Naive thymus-derived CD8-positive, alpha-beta T cell (primary cell): ENCODE results near the gene SYK. TPM values are rescaled to one million over a fixed set of nuclear protein-coding genes. Genes with fewer than 3 reads are reported as not detected.

Experiments used
- ATAC-seq, 2 donors: fragments of 150-1000 bp; cut with Tn5 transposase in 1 of 2; sonication (Bioruptor Pico), chemical (Tn5 transposase) in 1 of 2; 1 replicate in 1 of 2; 2 replicates in 1 of 2; pipeline ENCODE4 v1.10.0; 2021; ENCODE audit warnings: mild to moderate bottlenecking in 2 of 2, moderate library complexity in 2 of 2
- POLR2A ChIA-PET: fragments of 350-600 bp; sonication (Branson Sonifier 250); formaldehyde crosslinking; loops from one replicate; lab custom pipeline; 2021; ENCODE audit warnings: antibody characterized with exemption; lab: Charles Lee
- DNase-seq, 10 donors: peaks; one replicate each; pipeline versions ENCODE4 v3.0.0 to v3.0.0-alpha.2; 2020 to 2022
- H3K27ac Mint-ChIP-seq, 10 donors: one replicate each; pipeline ENCODE4 v1.8.0; 2020 to 2022; ENCODE audit warnings: mild to moderate bottlenecking in 10 of 10, mixed read lengths in 10 of 10, moderate library complexity in 4 of 10, inconsistent platforms in 1 of 10
- H3K27me3 Mint-ChIP-seq, 5 donors: one replicate each; pipeline ENCODE4 v1.8.0; 2021 to 2022; ENCODE audit warnings: mixed read lengths in 5 of 5
- H3K36me3 Mint-ChIP-seq, 3 donors: one replicate each; pipeline ENCODE4 v1.8.0; 2020 to 2022; ENCODE audit warnings: mixed read lengths in 3 of 3, mild to moderate bottlenecking in 2 of 3, inconsistent platforms in 1 of 3
- H3K4me1 Mint-ChIP-seq, 4 donors: one replicate each; pipeline ENCODE4 v1.8.0; 2021 to 2022; ENCODE audit warnings: mixed read lengths in 4 of 4
- H3K4me3 Mint-ChIP-seq, 10 donors: one replicate each; pipeline ENCODE4 v1.8.0; 2020 to 2022; ENCODE audit warnings: mild to moderate bottlenecking in 10 of 10, mixed read lengths in 10 of 10, moderate library complexity in 6 of 10, inconsistent platforms in 1 of 10
- H3K9me3 Mint-ChIP-seq, 9 donors: one replicate each; pipeline ENCODE4 v1.8.0; 2020 to 2022; ENCODE audit warnings: mixed read lengths in 9 of 9, mild to moderate bottlenecking in 3 of 9, inconsistent platforms in 1 of 9, moderate library complexity in 1 of 9
- polyA plus RNA-seq, 3 donors: library from polyadenylated mRNA; unstranded; fragments of 300-500 nt; fragmentation: Illumina TruSeq; gene quantifications; one replicate each; pipeline ENCODE4 v1.2.3, GENCODE V29; 2021
- total RNA-seq, 8 experiments: library from RNA in 2 of 8; stranded (reverse) in 2 of 8; gene quantifications; one replicate each; pipeline ENCODE4 v1.2.3 and lab custom pipeline; 2021 to 2026

Gene SYK
- total and polyA plus RNA-seq, 5 experiments from 2014 or later = 0.25 to 9.4 (median 0.54) TPM

DNA sequence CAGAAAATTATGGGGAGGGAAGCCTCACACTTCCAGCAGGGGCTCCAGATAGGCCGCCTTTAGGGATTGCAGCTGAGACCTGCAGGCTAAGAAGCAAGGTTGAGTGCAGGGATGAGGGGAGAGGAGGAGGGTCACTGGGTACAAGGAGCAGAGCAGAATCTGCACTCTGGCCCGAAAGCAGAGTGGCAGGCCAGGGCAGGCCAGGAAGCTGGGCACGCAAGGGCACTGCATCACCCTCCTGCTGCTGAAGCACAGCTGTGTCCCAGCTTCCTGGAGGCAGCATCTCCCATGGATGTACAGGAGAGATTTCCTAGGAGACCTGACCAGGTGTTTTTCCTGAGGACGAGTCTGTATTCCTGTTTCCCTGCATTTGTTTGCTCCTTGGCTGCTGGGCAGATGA is 92.1 kb downstream of the SYK start:
- DNase-seq (no peak), ATAC-seq (no peak)
- Mint-ChIP-seq H3K27me3 (peaks cover 0 to 10% (median 0%) of the 10 kb centered on the region in 5 donors), H3K4me1 (no peaks in the 10 kb centered on the region), H3K36me3 (no peaks in the 10 kb centered on the region), H3K4me3 (no peak overlapping the region), H3K9me3 (no peaks in the 10 kb centered on the region), H3K27ac (no peak overlapping the region)
- POLR2A ChIA-PET = no interaction called here

DNA sequence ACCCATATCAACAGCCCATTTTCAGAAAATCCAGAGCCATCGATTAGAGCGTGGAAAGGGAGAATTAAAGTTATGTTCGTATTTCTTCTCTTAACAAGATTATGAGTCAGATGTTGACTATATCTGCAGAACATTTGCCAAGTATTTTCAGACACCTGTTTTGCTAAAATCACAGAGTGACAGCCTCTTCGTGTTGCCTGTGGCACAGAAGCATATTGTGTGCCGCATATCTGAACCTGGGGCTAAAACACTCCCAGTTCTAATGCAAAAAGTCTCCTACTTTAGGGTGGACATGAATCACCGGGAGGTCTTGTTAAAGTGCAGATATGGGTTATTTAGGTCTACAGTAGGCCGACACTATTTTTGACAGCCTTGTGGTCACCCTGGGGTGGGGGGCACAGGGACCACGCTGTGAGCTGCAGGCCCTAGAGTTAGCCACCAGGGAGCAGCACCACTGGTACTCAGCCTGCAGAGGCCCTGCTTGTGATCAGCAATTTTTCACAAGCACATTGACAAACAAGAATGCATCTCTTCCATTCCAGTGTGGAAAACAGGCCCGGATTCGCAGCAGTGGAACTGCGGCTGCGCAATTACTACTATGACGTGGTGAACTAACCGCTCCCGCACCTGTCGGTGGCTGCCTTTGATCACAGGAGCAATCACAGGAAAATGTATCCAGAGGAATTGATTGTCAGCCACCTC is 93.5 kb downstream of the SYK start:
- no peaks in the 10 kb centered on the region for H3K9me3 Mint-ChIP-seq
- no peak for ATAC-seq

DNA sequence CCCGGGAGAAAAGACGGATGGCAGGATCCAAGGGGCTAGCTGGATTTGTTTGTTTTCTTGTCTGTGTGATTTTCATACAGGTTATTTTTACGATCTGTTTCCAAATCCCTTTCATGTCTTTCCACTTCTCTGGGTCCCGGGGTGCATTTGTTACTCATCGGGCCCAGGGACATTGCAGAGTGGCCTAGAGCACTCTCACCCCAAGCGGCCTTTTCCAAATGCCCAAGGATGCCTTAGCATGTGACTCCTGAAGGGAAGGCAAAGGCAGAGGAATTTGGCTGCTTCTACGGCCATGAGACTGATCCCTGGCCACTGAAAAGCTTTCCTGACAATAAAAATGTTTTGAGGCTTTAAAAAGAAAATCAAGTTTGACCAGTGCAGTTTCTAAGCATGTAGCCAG is 94.2 kb downstream of the SYK start:
- H3K27me3 Mint-ChIP-seq = no peaks in the 10 kb centered on the region
- H3K36me3 Mint-ChIP-seq = no peaks in the 10 kb centered on the region
- no peak overlapping the region for H3K4me3 Mint-ChIP-seq
- DNase-seq (no peak), ATAC-seq (no peak)
- no peaks in the 10 kb centered on the region for H3K9me3 Mint-ChIP-seq
- POLR2A ChIA-PET = no interaction called here
- no peaks in the 10 kb centered on the region for H3K4me1 Mint-ChIP-seq
- H3K27ac Mint-ChIP-seq = no peak overlapping the region

More for the DNA sequence above, 93.5 kb downstream of the SYK start:
- Mint-ChIP-seq H3K27me3 (peaks cover 0 to 3% (median 0%) of the 10 kb centered on the region in 5 donors), H3K4me3 (no peak overlapping the region), H3K27ac (peak overlapping the region in 1 of 10 donors; percentile 65), H3K36me3 (no peaks in the 10 kb centered on the region), H3K4me1 (no peaks in the 10 kb centered on the region)
- DNase-seq = no peak
- POLR2A ChIA-PET = no interaction called here

DNA sequence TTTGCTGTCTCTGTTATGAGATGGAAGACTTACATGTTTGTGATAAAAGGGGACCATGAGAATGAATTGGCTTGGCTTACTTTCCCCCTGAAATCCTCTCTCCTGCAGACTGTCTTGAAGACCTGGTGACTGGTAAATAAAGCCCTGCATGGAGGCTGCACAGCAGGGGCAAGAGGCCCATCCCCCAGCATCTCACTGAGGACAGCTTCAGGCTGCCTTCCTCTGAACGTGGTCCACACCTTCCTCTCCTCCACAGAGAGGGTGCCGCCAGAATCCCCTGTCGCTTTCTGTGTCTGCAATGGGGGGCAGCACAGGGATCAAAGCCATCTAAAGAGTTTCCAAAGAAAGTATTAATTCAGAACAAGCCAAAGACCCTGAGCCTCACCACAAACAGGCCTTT is 94.6 kb downstream of the SYK start:
- POLR2A ChIA-PET = no interaction called here
- Mint-ChIP-seq H3K4me3 (no peak overlapping the region), H3K27me3 (no peaks in the 10 kb centered on the region), H3K27ac (no peak overlapping the region), H3K4me1 (no peaks in the 10 kb centered on the region), H3K9me3 (peaks cover 0 to 2% (median 0%) of the 10 kb centered on the region in 9 donors), H3K36me3 (no peaks in the 10 kb centered on the region)
- no peak for DNase-seq
- ATAC-seq = no peak

DNA sequence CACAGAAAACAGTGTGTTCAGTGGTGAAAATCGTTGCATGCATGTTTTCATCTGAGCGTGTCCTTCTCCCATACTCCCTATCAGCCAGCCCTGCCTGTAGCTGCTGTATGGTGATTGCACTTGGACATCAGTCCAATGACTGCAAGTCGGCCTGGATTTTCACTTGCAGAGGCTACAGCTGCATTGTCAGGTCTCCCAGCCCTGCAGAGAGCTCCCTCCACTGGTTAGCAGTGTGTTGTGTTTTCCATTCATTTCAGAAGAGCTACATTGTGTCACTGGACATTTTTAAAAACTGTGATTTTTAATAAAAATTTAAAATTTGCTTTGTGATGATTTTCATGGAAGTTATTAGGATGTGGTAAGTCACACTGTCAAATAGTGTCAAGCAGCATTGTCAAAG is 96.6 kb downstream of the SYK start:
- Mint-ChIP-seq H3K36me3 (peaks cover 0 to 3% (median under 1%) of the 10 kb centered on the region in 3 donors), H3K27ac (no peak overlapping the region), H3K4me3 (no peak overlapping the region), H3K9me3 (peaks cover 0 to 11% (median 3%) of the 10 kb centered on the region in 9 donors), H3K4me1 (no peaks in the 10 kb centered on the region), H3K27me3 (peaks cover 0 to 2% (median 0%) of the 10 kb centered on the region in 5 donors)
- POLR2A ChIA-PET = no interaction called here
- DNase-seq = no peak
- no peak for ATAC-seq

DNA sequence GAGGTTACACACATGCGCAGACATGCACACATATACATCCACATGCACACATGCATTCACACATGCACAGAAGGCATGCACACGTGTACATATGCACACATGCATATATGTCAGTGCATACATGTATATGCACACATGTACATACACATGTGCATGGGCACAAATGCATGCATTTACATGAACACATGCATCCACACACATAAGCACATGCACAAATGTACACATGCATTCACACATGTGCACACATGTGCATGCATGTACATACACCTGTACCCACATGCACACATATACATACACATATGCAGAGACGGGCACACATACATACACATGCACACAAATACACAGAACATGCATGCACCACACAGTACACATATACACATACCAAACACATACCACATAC is 97.7 kb downstream of the SYK start:
- POLR2A ChIA-PET = no interaction called here
- peaks cover 0 to 6% (median 2%) of the 10 kb centered on the region in 3 donors for H3K36me3 Mint-ChIP-seq
- no peak overlapping the region for H3K4me3 Mint-ChIP-seq
- no peak overlapping the region for H3K27ac Mint-ChIP-seq
- ATAC-seq = no peak
- peaks cover 0 to 11% (median 5%) of the 10 kb centered on the region in 9 donors for H3K9me3 Mint-ChIP-seq
- no peaks in the 10 kb centered on the region for H3K4me1 Mint-ChIP-seq
- no peak for DNase-seq
- H3K27me3 Mint-ChIP-seq = peaks cover 0 to 4% (median 0%) of the 10 kb centered on the region in 5 donors

DNA sequence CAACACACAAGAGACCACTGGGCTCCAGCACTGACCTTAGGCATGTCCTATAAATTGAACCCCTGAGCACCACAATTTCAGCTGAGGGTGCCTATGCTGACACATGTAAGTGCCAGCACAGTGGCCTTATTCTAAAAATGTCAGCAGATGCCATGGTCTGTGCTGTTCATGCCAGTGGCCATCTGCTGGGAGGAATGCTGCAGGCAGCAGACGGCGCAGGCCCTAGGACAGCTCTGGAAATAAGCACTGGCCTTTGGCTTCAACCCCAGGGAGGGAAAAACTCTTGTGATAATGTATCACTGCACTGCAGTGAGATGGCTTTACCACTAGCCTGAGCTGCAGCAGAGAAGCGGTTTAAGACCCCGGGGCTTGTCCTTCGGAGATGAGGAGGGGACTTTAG is 98.5 kb downstream of the SYK start:
- DNase-seq (no peak), ATAC-seq (no peak)
- Mint-ChIP-seq H3K4me1 (no peaks in the 10 kb centered on the region), H3K4me3 (no peak overlapping the region), H3K27me3 (peaks cover 0 to 4% (median 0%) of the 10 kb centered on the region in 5 donors), H3K9me3 (peaks cover 0 to 11% (median 5%) of the 10 kb centered on the region in 9 donors), H3K36me3 (peaks cover 0 to 6% (median 2%) of the 10 kb centered on the region in 3 donors), H3K27ac (no peak overlapping the region)
- POLR2A ChIA-PET = no interaction called here

DNA sequence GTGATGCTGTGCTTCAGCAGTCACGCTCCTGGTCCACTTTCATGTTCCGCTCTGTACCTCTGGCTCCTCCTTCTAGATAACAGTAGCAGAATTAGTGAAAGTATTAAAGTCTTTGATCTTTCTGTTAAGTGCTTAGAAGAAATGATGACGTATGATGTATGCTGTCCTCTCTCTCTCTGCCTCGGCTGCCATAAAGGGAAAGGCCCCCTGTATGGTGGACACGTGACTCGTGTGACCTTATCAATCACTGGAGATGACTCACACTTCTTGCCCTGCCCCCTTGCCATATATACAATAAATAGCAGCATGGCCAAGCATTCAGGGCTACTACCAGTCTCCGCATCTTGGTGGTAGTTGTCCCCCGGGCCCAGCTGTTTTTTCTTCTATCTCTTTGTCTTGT is 100.3 kb downstream of the SYK start:
- peaks cover 0 to 6% (median 2%) of the 10 kb centered on the region in 3 donors for H3K36me3 Mint-ChIP-seq
- H3K4me1 Mint-ChIP-seq = no peaks in the 10 kb centered on the region
- POLR2A ChIA-PET = no interaction called here
- H3K9me3 Mint-ChIP-seq = peaks cover 0 to 11% (median 5%) of the 10 kb centered on the region in 9 donors
- no peak overlapping the region for H3K4me3 Mint-ChIP-seq
- peaks cover 0 to 4% (median 0%) of the 10 kb centered on the region in 5 donors for H3K27me3 Mint-ChIP-seq
- DNase-seq (no peak), ATAC-seq (no peak)
- H3K27ac Mint-ChIP-seq = no peak overlapping the region

DNA sequence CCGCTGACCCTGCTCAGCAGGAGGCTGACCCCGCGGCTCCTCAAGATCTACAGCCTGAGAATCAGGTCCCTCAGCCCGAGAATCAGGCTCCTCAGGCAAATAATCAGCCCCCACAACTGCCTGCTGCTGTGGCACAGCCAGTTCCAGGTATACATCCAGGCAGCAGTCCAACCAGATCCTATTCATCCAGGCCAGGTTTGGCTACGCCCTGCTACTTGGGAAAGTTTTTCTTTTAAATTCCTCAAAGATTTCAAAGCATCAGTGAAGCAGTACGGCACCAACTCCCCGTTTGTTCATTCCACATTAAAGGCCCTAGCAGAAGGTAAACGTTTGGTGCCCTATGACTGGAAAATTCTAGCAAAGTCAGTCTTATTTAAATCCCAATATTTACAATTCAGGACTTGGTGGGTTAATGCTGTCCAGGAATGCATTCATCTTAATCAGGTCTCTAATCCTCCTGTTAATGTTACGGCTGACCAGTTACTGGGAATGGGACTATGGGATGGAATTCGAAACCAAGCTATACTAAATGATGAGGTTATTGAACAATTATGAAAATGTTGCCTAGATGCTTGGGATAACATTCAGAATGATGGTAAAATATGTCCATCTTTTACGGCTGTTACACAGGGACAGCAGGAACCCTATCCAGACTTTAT is 102.3 kb downstream of the SYK start:
- Mint-ChIP-seq H3K4me3 (no peak overlapping the region), H3K27ac (no peak overlapping the region), H3K9me3 (peaks cover 0 to 11% (median 5%) of the 10 kb centered on the region in 9 donors), H3K4me1 (no peaks in the 10 kb centered on the region), H3K36me3 (peaks cover 0 to 6% (median 2%) of the 10 kb centered on the region in 3 donors), H3K27me3 (peaks cover 0 to 4% (median 0%) of the 10 kb centered on the region in 5 donors)
- POLR2A ChIA-PET = no interaction called here
- no peak for DNase-seq
- ATAC-seq = no peak

DNA sequence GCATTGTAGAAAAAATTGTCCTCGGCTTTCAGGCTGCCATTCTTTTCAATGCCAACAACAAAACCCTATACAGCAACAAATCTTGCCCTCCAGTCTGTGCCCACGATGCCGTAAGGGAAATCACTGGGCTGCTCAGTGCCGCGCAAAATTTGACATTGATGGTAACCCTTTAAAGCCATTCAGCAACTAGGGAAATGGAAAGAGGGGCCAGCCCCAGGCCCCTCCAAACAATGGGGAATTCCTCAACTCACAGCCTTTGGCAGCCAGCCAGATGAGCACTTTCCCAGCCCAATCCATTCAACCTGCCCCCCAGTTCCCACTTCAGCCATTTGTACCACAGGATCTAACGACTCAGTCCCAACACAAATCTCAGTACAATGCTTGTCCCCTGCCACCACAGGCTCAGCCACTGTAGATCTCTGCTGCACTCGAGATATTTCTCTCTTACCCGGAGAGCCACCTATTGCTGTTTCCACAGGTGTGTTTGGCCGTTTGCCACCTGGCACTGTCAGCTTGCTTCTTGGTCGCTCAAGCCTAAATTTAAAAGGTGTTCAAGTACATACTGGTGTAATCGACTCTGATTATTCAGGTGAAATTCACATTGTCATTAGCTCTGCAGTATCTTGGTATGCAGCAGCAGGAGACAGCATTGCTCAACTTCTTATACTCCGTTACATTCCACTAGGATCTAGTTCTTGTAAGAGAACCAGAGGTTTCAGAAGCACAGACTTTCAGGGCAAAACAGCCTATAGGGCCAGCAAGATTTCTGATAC is 103.3 kb downstream of the SYK start:
- H3K9me3 Mint-ChIP-seq = peaks cover 0 to 11% (median 5%) of the 10 kb centered on the region in 9 donors
- POLR2A ChIA-PET = no interaction called here
- ATAC-seq (no peak), DNase-seq (no peak)
- H3K4me1 Mint-ChIP-seq = no peaks in the 10 kb centered on the region
- peak overlapping the region in 1 of 10 donors; percentile 50 for H3K27ac Mint-ChIP-seq
- H3K27me3 Mint-ChIP-seq = peaks cover 0 to 4% (median 0%) of the 10 kb centered on the region in 5 donors
- no peak overlapping the region for H3K4me3 Mint-ChIP-seq
- H3K36me3 Mint-ChIP-seq = peaks cover 0 to 6% (median 2%) of the 10 kb centered on the region in 3 donors

DNA sequence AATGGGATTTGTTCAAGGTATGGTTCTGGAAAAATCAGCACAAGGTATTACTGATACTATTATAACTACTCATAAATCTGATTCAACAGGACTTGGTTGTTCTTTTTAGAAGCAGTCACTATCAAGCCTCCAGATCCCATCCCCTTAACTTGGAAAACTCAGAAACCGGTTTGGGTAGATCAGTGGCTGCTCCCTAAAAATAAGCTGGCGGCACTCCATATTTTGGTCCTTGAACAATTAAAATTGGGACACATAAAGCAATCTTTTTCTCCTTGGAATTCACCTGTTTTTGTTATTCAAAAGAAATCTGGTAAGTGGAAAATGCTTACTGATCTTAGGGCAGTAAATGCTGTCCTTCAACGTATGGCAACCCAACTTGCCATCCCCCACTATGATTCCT is 104.2 kb downstream of the SYK start:
- H3K27me3 Mint-ChIP-seq = peaks cover 0 to 4% (median 0%) of the 10 kb centered on the region in 5 donors
- no peak for ATAC-seq
- peaks cover 0 to 6% (median 2%) of the 10 kb centered on the region in 3 donors for H3K36me3 Mint-ChIP-seq
- H3K4me3 Mint-ChIP-seq = no peak overlapping the region
- no peaks in the 10 kb centered on the region for H3K4me1 Mint-ChIP-seq
- no peak for DNase-seq
- no peak overlapping the region for H3K27ac Mint-ChIP-seq
- POLR2A ChIA-PET = no interaction called here
- peaks cover 0 to 11% (median 5%) of the 10 kb centered on the region in 9 donors for H3K9me3 Mint-ChIP-seq

DNA sequence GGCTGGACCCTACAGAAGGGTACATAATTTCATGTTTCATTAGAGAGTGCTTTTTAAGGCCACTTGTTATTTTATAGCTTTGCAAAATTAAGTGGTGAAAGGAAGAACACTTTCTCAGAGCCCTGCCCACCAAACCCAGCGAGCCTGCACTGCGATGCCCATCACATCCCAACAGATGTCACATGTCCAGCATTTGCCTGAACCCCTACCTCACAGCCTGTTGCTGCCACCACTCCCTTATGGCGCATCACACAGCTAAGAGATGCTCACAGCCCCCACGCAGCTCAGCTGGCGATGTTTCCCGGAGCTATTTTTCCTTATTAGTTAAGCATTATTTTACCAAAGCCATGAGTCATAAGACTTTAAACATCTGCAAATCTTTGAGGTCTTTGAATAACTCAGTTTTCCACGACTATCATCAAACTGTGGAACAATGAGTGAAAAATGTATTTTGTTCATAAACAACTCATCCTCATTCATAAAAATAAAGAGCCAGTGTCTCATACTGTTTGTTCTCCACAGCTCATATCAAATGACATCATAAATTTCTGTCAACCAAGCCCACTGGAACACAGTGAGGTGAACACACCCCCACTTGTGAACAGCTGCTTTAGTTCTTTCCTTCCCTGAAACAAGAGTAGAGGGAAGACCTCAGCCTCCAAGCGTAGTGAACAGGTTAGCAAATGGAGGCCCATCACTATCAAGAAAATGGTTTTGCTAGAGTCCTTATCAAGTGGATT is 104.9 kb downstream of the SYK start:
- H3K27ac Mint-ChIP-seq = peak overlapping the region in 1 of 10 donors; percentile 60
- no peak for ATAC-seq
- peaks cover 0 to 11% (median 3%) of the 10 kb centered on the region in 9 donors for H3K9me3 Mint-ChIP-seq

More for the DNA sequence above, 104.9 kb downstream of the SYK start:
- H3K36me3 Mint-ChIP-seq = peaks cover 0 to 6% (median 2%) of the 10 kb centered on the region in 3 donors
- POLR2A ChIA-PET = no interaction called here
- peaks cover 0 to 4% (median 0%) of the 10 kb centered on the region in 5 donors for H3K27me3 Mint-ChIP-seq
- no peaks in the 10 kb centered on the region for H3K4me1 Mint-ChIP-seq
- no peak for DNase-seq
- H3K4me3 Mint-ChIP-seq = no peak overlapping the region
